Astrocyte of the cerebellum (primary cell): Measurements from ENCODE around the gene FCN1.

ENCODE experiments used
- DNase-seq: peaks from one replicate; pipeline ENCODE4 v3.0.0-alpha.2; 2011; ENCODE audit warnings: low read depth
- H3K4me3 ChIP-seq: 2 replicates; pipeline ENCODE4 v1.5.1; 2011; ENCODE audit warnings: mild to moderate bottlenecking, low read depth, low read length, moderate library complexity
- CTCF ChIP-seq: IDR thresholded peaks from 2 replicates; pipeline ENCODE4 v1.5.1; 2012; ENCODE audit warnings: low read length, low read depth, moderate library complexity, mild to moderate bottlenecking; ENCODE audit errors: missing control alignments
- in situ Hi-C: cut with HindIII; loops from 2 replicates; pipeline ENCODE4 v1.10.0; 2017; ENCODE audit warnings: low sequenced_read_pairs

The FCN1 gene

GRCh38 chr9:134888603-134889190 is 29.0 kb downstream of the FCN1 start:
- in situ Hi-C loops = no loop called here
- H3K4me3 ChIP-seq = no peak overlapping the region
- DNase-seq = no peak
- no peak for TF ChIP-seq CTCF

GRCh38 chr9:134887686-134888602 is 29.8 kb downstream of the FCN1 start:
- in situ Hi-C loops = no loop called here
- no peak overlapping the region for H3K4me3 ChIP-seq
- no peak for DNase-seq
- TF ChIP-seq CTCF = no peak

- H3K4me3 ChIP-seq = no peak overlapping the region
- no peak for DNase-seq
- no peak for TF ChIP-seq CTCF
- in situ Hi-C loops = no loop called here
Observed at GRCh38 chr9:134887219-134887618, 30.5 kb downstream of the FCN1 start.

DNA sequence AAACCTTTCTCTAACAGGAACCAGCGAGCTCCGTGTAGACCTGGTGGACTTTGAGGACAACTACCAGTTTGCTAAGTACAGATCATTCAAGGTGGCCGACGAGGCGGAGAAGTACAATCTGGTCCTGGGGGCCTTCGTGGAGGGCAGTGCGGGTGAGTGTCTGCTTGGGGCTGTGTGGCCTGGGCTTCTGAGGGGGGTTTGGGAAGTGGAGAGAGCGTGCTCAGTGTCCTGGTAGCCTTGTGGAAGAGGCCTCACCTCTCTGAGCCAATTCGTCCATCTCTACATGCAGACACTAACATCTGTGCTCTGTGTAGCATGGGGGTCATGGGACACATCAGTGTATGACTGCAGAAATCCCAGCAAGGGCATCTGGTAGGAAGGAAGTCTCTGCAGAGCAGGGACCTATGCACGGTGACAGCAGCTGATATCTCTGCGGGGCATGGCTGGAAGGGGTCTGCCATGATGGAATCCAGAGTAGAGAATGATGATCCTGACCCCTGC is 31.2 kb downstream of the FCN1 start:
- H3K4me3 ChIP-seq = no peak overlapping the region
- DNase-seq = no peak
- in situ Hi-C loops = no loop called here
- no peak for TF ChIP-seq CTCF

DNA sequence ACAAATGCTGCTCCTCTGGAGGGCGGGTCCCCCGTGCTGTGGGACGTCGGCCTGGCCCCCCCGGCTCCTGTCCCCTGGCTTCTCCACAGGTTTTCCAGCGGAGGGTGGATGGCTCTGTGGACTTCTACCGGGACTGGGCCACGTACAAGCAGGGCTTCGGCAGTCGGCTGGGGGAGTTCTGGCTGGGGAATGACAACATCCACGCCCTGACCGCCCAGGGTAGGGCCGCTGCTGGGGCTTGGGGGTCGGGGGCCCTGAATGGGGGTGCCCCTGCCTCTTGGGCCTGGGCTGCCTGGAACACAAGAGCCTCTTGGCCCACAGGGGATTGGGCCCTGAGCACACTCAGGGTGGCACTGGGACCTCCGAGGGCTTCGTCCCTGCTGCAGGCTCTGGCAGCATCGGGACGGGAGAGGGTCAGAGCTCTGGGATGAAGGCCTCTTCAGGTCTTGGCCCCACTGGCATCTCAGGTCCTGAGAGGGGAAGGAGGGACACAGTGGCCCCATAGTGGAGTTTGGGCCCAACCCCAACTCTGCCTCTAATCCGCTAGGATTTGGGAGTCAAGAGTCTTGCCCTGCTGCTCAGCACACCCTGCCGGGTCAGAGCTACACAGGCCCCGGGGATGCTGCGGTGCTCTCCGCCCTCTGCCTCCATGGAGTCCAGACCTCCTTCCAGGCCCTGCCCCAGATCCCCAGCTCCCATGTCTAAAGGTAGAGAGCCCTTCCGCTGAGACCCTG is 31.9 kb downstream of the FCN1 start:
- in situ Hi-C loops = no loop called here
- TF ChIP-seq CTCF = no peak
- DNase-seq = no peak
- no peak overlapping the region for H3K4me3 ChIP-seq

GRCh38 chr9:134885001-134885678 is 32.6 kb downstream of the FCN1 start:
- TF ChIP-seq CTCF = no peak
- in situ Hi-C loops = no loop called here
- no peak overlapping the region for H3K4me3 ChIP-seq
- no peak for DNase-seq
